MM.1S (cell line): ENCODE results near the gene PHLDB2.

ENCODE experiments used
- DNase-seq: peaks from one replicate; pipeline ENCODE4 v3.0.0-alpha.2; 2015
- H2AFZ ChIP-seq: fragments of 300-600 bp; sonication (generic); 2 replicates; pipeline ENCODE4 v1.6.0; 2016; ENCODE audit warnings: antibody characterized with exemption, low read length
- H3F3A ChIP-seq: fragments of 300-600 bp; sonication (generic); 2 replicates; pipeline ENCODE4 v1.6.1; 2016; ENCODE audit warnings: mild to moderate bottlenecking, antibody characterized with exemption, low read length, moderate library complexity, mixed read lengths; ENCODE audit not compliant: insufficient read depth
- H3K27ac ChIP-seq: fragments of 300-600 bp; sonication (generic); 2 replicates; pipeline ENCODE4 v1.5.1; 2016; ENCODE audit warnings: mild to moderate bottlenecking, low read length
- H3K27me3 ChIP-seq: fragments of 300-600 bp; sonication (generic); replicated peaks from 2 replicates; pipeline ENCODE4 v1.6.0; 2016; ENCODE audit warnings: low read length; ENCODE audit not compliant: insufficient read depth
- H3K36me3 ChIP-seq: fragments of 300-600 bp; sonication (generic); replicated peaks from 2 replicates; pipeline ENCODE4 v1.6.1; 2016; ENCODE audit warnings: mild to moderate bottlenecking, low read length, mixed read lengths; ENCODE audit not compliant: insufficient read depth
- H3K4me1 ChIP-seq: fragments of 300-600 bp; sonication (generic); 2 replicates; pipeline ENCODE4 v1.6.1; 2016; ENCODE audit warnings: low read length, mixed read lengths
- H3K4me2 ChIP-seq: fragments of 300-600 bp; sonication (generic); 2 replicates; pipeline ENCODE4 v1.6.0; 2016; ENCODE audit warnings: low read depth, low read length
- H3K4me3 ChIP-seq: fragments of 300-600 bp; sonication (generic); 2 replicates; pipeline ENCODE4 v1.5.1; 2016; ENCODE audit warnings: low read length, mixed read lengths
- H3K79me2 ChIP-seq: fragments of 300-600 bp; sonication (generic); 2 replicates; pipeline ENCODE4 v1.6.1; 2016; ENCODE audit warnings: mixed run types, low read length, mixed read lengths
- H3K9ac ChIP-seq: fragments of 300-600 bp; sonication (generic); 2 replicates; pipeline ENCODE4 v1.6.1; 2016; ENCODE audit warnings: low read length, mixed read lengths
- H3K9me2 ChIP-seq: fragments of 300-600 bp; sonication (generic); replicated peaks from 2 replicates; pipeline ENCODE4 v1.6.1; 2016; ENCODE audit warnings: mild to moderate bottlenecking, low read length, mixed read lengths; ENCODE audit not compliant: insufficient read depth
- H3K9me3 ChIP-seq: fragments of 300-600 bp; sonication (generic); replicated peaks from 2 replicates; pipeline ENCODE4 v1.6.1; 2016; ENCODE audit warnings: mild to moderate bottlenecking, low read length, mixed read lengths; ENCODE audit not compliant: insufficient read depth
- H4K20me1 ChIP-seq: fragments of 300-600 bp; sonication (generic); 2 replicates; pipeline ENCODE4 v1.6.1; 2016; ENCODE audit warnings: mild to moderate bottlenecking, low read length, moderate library complexity, mixed read lengths; ENCODE audit not compliant: insufficient read depth
- EZH2 ChIP-seq: fragments of 300-600 bp; sonication (generic); optimal IDR thresholded peaks from 2 replicates; pipeline ENCODE3; 2017; ENCODE audit warnings: low read depth, mild to moderate bottlenecking, antibody characterized with exemption, low read length, mixed read lengths
- EZH2phosphoT487 ChIP-seq: fragments of 300-600 bp; sonication (generic); IDR thresholded peaks from 2 replicates; pipeline ENCODE4 v1.6.1; 2018; ENCODE audit warnings: antibody characterized with exemption, low read length
- TF ChIP-seq, protein P1 (sequence below): fragments of 300-600 bp; sonication (generic); IDR thresholded peaks from 2 replicates; pipeline ENCODE4 v1.5.1; 2016; ENCODE audit warnings: antibody characterized with exemption, low read length, mixed read lengths

PHLDB2 gene

GRCh38 chr3:111956449-111956848 is 97.4 kb downstream of the PHLDB2 start:
- H3K4me2 ChIP-seq, result no peak overlapping the region
- H3K9me2 ChIP-seq, result no peaks in the 10 kb centered on the region
- no peak overlapping the region for H3K9ac ChIP-seq
- H3K27me3 ChIP-seq, result no peaks in the 10 kb centered on the region
- H3K79me2 ChIP-seq, result no peaks in the 10 kb centered on the region
- no peak overlapping the region for H3K27ac ChIP-seq
- no peaks in the 10 kb centered on the region for H4K20me1 ChIP-seq
- DNase-seq, result no peak
- no peaks in the 10 kb centered on the region for H3K9me3 ChIP-seq
- H3K36me3 ChIP-seq, result no peaks in the 10 kb centered on the region
- no peaks in the 10 kb centered on the region for H3F3A ChIP-seq
- no peaks in the 10 kb centered on the region for H3K4me1 ChIP-seq
- H3K4me3 ChIP-seq, result no peak overlapping the region
- no peak overlapping the region for H2AFZ ChIP-seq
- TF ChIP-seq, protein P1, sequence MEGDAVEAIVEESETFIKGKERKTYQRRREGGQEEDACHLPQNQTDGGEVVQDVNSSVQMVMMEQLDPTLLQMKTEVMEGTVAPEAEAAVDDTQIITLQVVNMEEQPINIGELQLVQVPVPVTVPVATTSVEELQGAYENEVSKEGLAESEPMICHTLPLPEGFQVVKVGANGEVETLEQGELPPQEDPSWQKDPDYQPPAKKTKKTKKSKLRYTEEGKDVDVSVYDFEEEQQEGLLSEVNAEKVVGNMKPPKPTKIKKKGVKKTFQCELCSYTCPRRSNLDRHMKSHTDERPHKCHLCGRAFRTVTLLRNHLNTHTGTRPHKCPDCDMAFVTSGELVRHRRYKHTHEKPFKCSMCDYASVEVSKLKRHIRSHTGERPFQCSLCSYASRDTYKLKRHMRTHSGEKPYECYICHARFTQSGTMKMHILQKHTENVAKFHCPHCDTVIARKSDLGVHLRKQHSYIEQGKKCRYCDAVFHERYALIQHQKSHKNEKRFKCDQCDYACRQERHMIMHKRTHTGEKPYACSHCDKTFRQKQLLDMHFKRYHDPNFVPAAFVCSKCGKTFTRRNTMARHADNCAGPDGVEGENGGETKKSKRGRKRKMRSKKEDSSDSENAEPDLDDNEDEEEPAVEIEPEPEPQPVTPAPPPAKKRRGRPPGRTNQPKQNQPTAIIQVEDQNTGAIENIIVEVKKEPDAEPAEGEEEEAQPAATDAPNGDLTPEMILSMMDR, result no peak
- no peak for TF ChIP-seq EZH2
- TF ChIP-seq EZH2phosphoT487, result no peak

- Histone ChIP-seq H3K4me1 (no peaks in the 10 kb centered on the region), H3K9ac (no peak overlapping the region), H3K79me2 (no peaks in the 10 kb centered on the region), H3K27me3 (no peaks in the 10 kb centered on the region), H3K9me2 (no peaks in the 10 kb centered on the region), H3K4me3 (no peak overlapping the region), H3K9me3 (no peaks in the 10 kb centered on the region), H3F3A (no peaks in the 10 kb centered on the region), H3K36me3 (no peaks in the 10 kb centered on the region), H3K27ac (no peak overlapping the region), H3K4me2 (no peak overlapping the region), H4K20me1 (no peaks in the 10 kb centered on the region), H2AFZ (no peak overlapping the region)
- TF ChIP-seq EZH2phosphoT487 (no peak), EZH2 (no peak)
- TF ChIP-seq, protein P1, result no peak
- no peak for DNase-seq
These were observed 98.1 kb downstream of the PHLDB2 start for GRCh38 chr3:111956995-111957734.

- Histone ChIP-seq H3K4me1 (no peaks in the 10 kb centered on the region), H3K79me2 (no peaks in the 10 kb centered on the region), H3K4me2 (no peak overlapping the region), H3K27me3 (no peaks in the 10 kb centered on the region), H3K9ac (no peak overlapping the region), H3K4me3 (no peak overlapping the region), H3K9me2 (no peaks in the 10 kb centered on the region), H3K36me3 (no peaks in the 10 kb centered on the region), H3F3A (no peaks in the 10 kb centered on the region), H3K9me3 (no peaks in the 10 kb centered on the region), H4K20me1 (no peaks in the 10 kb centered on the region), H3K27ac (no peak overlapping the region), H2AFZ (no peak overlapping the region)
- DNase-seq, result no peak
- TF ChIP-seq, protein P1, result no peak
- TF ChIP-seq EZH2phosphoT487, result no peak
- no peak for TF ChIP-seq EZH2
These were observed 102.5 kb downstream of the PHLDB2 start for GRCh38 chr3:111961461-111962164.
